Esophagus squamous epithelium (tissue), 5 donors: ENCODE measurements around the gene HNRNPC. TPM values are rescaled to one million over a fixed set of nuclear protein-coding genes. Genes with fewer than 3 reads are reported as not detected.
"Not testable (repeated sequence)": the region's sequence is repeated elsewhere in the genome, so short reads cannot be mapped to it uniquely, and the experiment has no call there.

ENCODE experiments used
- DNase-seq: peaks from one replicate; lab custom pipeline; 2025; lab: John Stamatoyannopoulos, UW
- H3K27ac ChIP-seq, 4 donors: fragments of 200-600 bp; sonication (generic); one replicate each; pipeline ENCODE4 v1.5.1; 2016 to 2019; ENCODE audit warnings: mild to moderate bottlenecking in 1 of 4
- H3K27me3 ChIP-seq, 4 donors: fragments of 200-600 bp; sonication (generic); 1 replicate in 3 of 4; 2 replicates in 1 of 4; pipeline versions ENCODE4 v1.5.1 to v1.6.0; 2017 to 2021; ENCODE audit warnings: antibody characterized with exemption in 1 of 4
- H3K36me3 ChIP-seq, 3 donors: fragments of 200-600 bp; sonication (generic); one replicate each; pipeline ENCODE4 v1.5.1; 2016 to 2019
- H3K4me1 ChIP-seq, 3 donors: fragments of 200-600 bp; sonication (generic); one replicate each; pipeline ENCODE4 v1.5.1; 2017 to 2019
- H3K4me3 ChIP-seq, 4 donors: fragments of 200-600 bp; sonication (generic); 1 replicate in 3 of 4; 2 replicates in 1 of 4; pipeline ENCODE4 v1.5.1; 2016 to 2019; ENCODE audit warnings: mild to moderate bottlenecking in 2 of 4, moderate library complexity in 1 of 4
- H3K9me3 ChIP-seq, 3 donors: fragments of 200-600 bp; sonication (generic); one replicate each; pipeline ENCODE4 v1.5.1; 2016 to 2019
- CTCF ChIP-seq, 6 experiments: fragments of 450-650 bp in 4 of 6; fragments of 200-600 bp in 2 of 6; sonication (generic) in 2 of 6; IDR thresholded peaks; one replicate each; pipeline ENCODE4 v1.5.1; 2016 to 2019; ENCODE audit warnings: antibody characterized with exemption in 6 of 6, mild to moderate bottlenecking in 4 of 6, moderate library complexity in 4 of 6
- POLR2A ChIP-seq, 4 donors: fragments of 450-650 bp; IDR thresholded peaks; one replicate each; pipeline ENCODE4 v1.6.1; 2017; ENCODE audit warnings: antibody characterized with exemption in 4 of 4, mild to moderate bottlenecking in 4 of 4, moderate library complexity in 3 of 4
- WGBS, 2 donors: methylation state at CpG; one replicate each; pipeline ENCODE4 v1.1.5; 2018; 5-methylcytosine and 5-hydroxymethylcytosine counted together
- intact Hi-C: fragments of 100-400 bp; cut with DNase I; formaldehyde crosslinking; loops from one replicate; pipeline ENCODE4 v1.15.0; 2022
- total RNA-seq, 4 donors: library from RNA; depleted of rRNA; stranded (reverse); fragments of >200 nt; gene quantifications; one replicate each; pipeline ENCODE4 v1.1.0, GENCODE V29; 2016
- donor health status: DM: yes; HTN: yes; CAD: no.

Gene HNRNPC
- total RNA-seq, 4 donors from 2014 or later = 252 to 651 (median 476) TPM

DNA sequence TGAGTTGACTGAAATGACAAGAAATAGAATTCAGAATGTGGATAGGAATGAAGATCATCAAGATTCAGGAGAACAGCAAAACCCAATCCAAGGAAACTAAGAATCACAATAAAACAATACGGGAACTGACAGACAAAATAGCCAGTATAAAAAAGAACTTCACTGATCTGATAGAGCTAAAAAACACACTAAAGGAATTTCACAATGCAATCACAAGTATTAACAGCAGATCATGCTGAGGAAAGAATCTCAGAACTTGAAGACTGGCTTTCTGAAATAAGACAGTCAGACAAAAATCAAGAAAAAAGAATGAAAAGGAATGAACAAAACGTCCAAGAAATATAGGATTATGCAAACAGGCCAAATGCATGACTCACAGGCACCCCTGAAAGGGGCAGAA, 98.1 kb downstream of the HNRNPC start:
- Histone ChIP-seq H3K27ac (no peak overlapping the region), H3K36me3 (no peaks in the 10 kb centered on the region), H3K27me3 (peaks cover 0 to 20% (median 0%) of the 10 kb centered on the region in 4 donors), H3K9me3 (no peaks in the 10 kb centered on the region), H3K4me1 (no peaks in the 10 kb centered on the region), H3K4me3 (no peak overlapping the region)
- intact Hi-C loops = no loop called here
- 47 to 51% methylated on average over 2 of the region's 2 CpGs for WGBS, 2 donors
- no peak for TF ChIP-seq CTCF (IDR thresholded peaks at IDR 0.05)
- TF ChIP-seq POLR2A (IDR thresholded peaks at IDR 0.05) = no peak
- DNase-seq = no peak

- Histone ChIP-seq H3K27ac (no peak overlapping the region), H3K4me3 (no peak overlapping the region), H3K27me3 (peaks cover 0 to 20% (median 0%) of the 10 kb centered on the region in 4 donors), H3K9me3 (no peaks in the 10 kb centered on the region), H3K36me3 (no peaks in the 10 kb centered on the region), H3K4me1 (no peaks in the 10 kb centered on the region)
- no peak for TF ChIP-seq CTCF (IDR thresholded peaks at IDR 0.05)
- TF ChIP-seq POLR2A (IDR thresholded peaks at IDR 0.05) = no peak
- no peak for DNase-seq
- intact Hi-C loops = no loop called here
- WGBS, 2 donors = 73 to 75% methylated on average over 2 of the region's 4 CpGs
Measured at GRCh38 chr14:21169573-21169972, 99.7 kb downstream of the HNRNPC start.

DNA sequence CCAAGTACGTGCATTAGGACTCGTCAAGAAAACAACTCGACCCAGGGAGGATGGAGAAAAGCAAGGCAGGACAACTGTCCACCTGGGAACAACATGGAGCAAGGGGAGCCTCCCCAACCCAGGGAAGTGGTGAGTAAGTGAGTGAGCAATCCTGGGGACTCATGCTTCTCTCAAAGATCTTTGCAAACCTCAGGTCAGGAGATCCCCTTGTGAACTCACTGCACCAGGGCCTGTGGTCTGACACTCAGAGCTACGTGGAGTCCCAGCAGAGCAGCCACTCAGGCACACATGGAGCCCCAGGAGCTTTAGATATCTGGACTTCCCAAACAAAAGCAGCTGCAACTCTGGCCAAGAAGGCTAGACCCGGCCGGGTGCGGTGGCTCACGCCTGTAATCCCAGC, 101.2 kb downstream of the HNRNPC start:
- intact Hi-C loops = no loop called here
- Histone ChIP-seq H3K27me3 (peaks cover 0 to 20% (median 0%) of the 10 kb centered on the region in 4 donors), H3K36me3 (no peaks in the 10 kb centered on the region), H3K4me1 (no peaks in the 10 kb centered on the region), H3K4me3 (no peak overlapping the region), H3K27ac (no peak overlapping the region), H3K9me3 (no peaks in the 10 kb centered on the region)
- WGBS, 2 donors = 68 to 69% methylated on average over 3 of the region's 8 CpGs
- TF ChIP-seq CTCF (IDR thresholded peaks at IDR 0.05) = no peak
- TF ChIP-seq POLR2A (IDR thresholded peaks at IDR 0.05) = no peak
- no peak for DNase-seq

GRCh38 chr14:21165670-21166069, 103.6 kb downstream of the HNRNPC start:
- H3K27me3 ChIP-seq = peaks cover 0 to 20% (median 0%) of the 10 kb centered on the region in 4 donors
- 25% methylated on average over 1 of the region's 1 CpG; no CpG with 5 or more reads in 1 of the 2 donors for WGBS, 2 donors
- H3K9me3 ChIP-seq, H3K4me3 ChIP-seq, H3K27ac ChIP-seq, H3K36me3 ChIP-seq, DNase-seq, H3K4me1 ChIP-seq, intact Hi-C loops: not testable (repeated sequence)

DNA sequence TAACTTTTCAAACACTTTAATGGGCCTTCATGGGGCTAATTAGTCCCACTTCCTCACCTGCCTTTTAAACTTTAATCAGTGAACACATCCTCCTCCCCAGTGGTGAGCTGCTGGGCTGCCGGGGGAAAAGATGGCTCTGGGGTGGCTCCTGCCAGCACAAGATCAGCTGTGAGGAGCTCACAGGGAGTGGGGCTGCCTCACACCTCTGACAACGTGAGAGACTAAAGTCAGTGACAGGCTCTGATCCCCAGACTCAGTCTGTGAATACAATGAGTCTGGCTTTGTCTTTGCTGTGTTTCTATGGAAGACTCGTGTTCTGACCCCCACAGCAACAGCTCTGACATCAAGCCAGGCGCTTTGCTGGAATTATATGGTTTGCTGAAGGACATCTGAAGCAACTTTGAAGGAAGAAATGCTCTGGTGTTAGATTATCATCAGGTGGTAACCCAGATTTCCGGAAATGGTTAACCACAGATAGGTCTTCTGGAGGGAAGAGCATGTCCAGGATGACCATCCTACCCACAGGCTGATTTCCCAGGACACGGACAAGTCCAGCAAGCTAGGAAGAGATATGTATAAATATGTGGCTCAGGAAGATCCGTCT, 104.1 kb downstream of the HNRNPC start:
- intact Hi-C loops, H3K9me3 ChIP-seq, H3K27ac ChIP-seq, H3K4me3 ChIP-seq, H3K36me3 ChIP-seq, DNase-seq, H3K4me1 ChIP-seq: not testable (repeated sequence)
- peaks cover 0 to 15% (median 0%) of the 10 kb centered on the region in 4 donors for H3K27me3 ChIP-seq
- 37 to 60% methylated on average over 6 to 7 of the region's 7 CpGs for WGBS, 2 donors

DNA sequence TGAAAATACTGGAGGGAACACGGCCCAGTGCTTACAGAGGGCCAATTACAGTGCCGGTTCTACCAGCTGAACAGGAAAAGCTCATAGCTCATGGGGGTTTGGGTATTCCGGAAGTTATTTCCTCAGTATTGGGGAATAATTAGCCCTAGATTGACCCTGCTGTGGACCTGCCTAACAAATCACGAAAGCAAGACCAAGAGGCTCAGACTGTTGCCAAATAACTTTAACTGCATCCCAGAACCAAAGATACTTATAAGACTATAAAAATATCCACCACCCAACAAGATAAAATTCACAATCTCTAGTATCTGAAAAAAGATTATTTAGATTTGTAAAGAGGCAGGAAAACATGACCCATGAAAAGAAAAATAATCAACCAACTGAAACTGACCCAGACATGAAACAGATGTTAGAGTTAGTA, 105.4 kb downstream of the HNRNPC start:
- Histone ChIP-seq H3K27me3 (peaks cover 0 to 7% (median 0%) of the 10 kb centered on the region in 4 donors), H3K4me3 (no peak overlapping the region), H3K27ac (no peak overlapping the region), H3K36me3 (no peaks in the 10 kb centered on the region), H3K4me1 (no peaks in the 10 kb centered on the region), H3K9me3 (no peaks in the 10 kb centered on the region)
- DNase-seq = no peak
- intact Hi-C loops = no loop called here
- 45 to 48% methylated on average over 4 of the region's 4 CpGs for WGBS, 2 donors
- TF ChIP-seq CTCF (IDR thresholded peaks at IDR 0.05) (no peak), POLR2A (IDR thresholded peaks at IDR 0.05) (no peak)
